GM12875 (cell line): ENCODE results near the gene CDKL5.

ENCODE experiments used
- H3K4me3 ChIP-seq: one replicate; pipeline ENCODE4 v1.5.1; 2011; ENCODE audit warnings: low read depth, low read length, control low read depth
- CTCF ChIP-seq: IDR thresholded peaks from 2 replicates; pipeline ENCODE4 v1.5.1; 2011; ENCODE audit warnings: low read depth, mild to moderate bottlenecking, control low read depth, inconsistent platforms, low read length, moderate library complexity, borderline replicate concordance; ENCODE audit not compliant: insufficient read depth

The CDKL5 gene

GRCh38 chrX:18649498-18649951 lies 224.1 kb downstream of the CDKL5 start:
- H3K4me3 ChIP-seq, result no peak overlapping the region
- TF ChIP-seq CTCF, result no peak

DNA sequence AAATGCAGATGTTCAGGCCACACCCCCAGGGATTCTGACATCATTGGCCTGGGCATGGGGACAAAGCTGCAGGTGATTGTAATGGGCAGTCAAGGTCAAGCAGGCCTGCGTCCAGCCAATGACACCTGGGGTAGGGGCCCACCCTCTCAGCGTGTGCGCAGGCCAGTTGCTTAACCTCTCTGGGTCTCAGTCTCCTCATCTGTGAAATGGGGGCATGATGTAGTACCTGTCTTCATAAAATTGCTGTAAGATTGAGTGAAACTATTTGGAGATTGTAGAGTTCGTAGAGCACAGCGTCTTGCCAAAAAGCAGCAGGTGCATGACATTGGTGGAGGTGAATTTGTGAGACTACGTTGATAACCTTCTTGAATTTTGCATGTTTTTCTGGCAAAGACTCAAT lies 225.3 kb downstream of the CDKL5 start:
- no peak overlapping the region for H3K4me3 ChIP-seq
- no peak for TF ChIP-seq CTCF

- TF ChIP-seq CTCF, result no peak
- no peak overlapping the region for H3K4me3 ChIP-seq
These were observed 227.2 kb downstream of the CDKL5 start for GRCh38 chrX:18652636-18653035.

DNA sequence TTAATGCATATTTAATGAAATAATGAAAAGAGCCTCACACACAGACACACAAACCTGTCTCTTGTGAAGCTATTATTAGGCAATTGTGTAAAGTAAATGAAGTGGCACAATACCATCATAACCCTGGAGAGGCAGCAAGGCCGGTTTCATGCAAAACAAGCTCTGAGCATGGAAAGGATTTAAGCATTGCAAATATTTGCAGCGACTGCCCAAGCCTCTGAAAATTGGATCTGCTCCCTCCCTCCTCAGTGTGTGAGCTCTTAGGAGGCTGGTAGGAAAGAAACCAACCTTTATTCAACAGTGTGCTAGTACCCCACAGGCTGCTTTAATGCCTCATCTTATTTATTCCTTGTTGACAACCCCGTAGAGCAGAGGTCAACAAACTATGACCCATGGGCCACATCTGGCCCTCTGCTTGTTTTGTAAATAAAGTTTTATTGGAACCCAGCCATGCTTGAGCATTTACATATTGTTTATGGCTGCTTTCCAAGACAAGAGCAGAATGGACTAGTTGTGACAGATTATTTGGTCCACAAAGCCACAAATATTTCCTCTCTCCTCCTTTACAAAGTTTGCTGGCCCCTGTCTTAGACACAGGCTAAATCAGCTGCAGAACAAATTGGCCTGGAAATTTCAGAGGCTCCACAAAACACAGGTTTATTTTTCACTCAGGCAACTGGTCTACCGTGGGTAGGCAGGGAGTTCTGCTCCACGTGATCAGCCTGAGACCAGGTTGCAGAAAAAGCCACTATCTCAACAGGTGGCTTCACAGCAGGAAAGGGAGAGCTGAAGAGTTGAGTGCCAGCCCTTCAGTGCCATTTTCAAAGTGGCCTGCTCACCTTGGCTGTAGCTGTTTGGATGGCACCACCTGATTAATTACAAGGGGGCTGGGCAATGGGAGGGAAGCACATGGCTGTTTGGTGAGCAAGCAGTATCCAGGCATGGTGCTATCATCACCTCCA lies 229.7 kb downstream of the CDKL5 start:
- H3K4me3 ChIP-seq, result no peak overlapping the region
- no peak for TF ChIP-seq CTCF

DNA sequence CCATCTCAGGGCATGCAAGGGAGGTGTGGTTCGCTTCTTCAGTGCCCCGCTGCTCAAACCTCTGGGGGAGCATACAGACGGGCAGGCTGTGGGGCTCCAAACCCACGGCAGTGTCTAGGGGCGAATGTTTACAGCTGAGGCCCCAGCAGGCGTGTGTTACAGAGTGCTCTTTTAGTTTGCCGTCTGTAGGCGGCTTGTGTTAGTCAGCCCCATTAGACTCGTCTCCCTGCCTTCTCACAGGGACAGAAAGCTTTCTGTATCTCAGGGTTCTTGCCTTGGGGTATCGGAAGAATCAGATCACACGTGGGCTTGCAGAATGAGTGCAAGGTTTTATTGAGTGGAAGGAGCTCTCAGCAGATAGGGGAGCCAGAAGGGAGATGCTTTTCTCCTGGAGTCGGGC lies 235.9 kb downstream of the CDKL5 start:
- no peak for TF ChIP-seq CTCF
- no peak overlapping the region for H3K4me3 ChIP-seq

DNA sequence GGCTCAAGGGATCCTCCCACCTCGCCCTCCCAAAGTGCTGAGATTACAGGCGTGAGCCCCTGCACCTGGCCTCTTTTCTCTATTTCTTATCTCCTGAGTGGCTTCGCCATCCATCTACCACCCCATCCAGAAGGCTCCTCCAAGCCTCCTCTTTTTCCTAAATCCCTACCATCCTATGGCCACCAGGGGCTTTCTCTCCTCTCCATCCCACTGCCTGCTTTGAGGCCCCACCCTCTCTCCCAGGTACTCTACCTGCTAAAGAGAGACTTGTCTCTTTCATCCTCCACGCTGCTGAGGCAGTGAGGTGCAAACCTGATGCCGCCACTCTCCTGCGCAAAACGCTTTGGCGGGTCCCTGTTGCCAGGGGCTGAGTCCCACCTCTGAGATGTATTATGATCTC lies 239.5 kb downstream of the CDKL5 start:
- no peak overlapping the region for H3K4me3 ChIP-seq
- TF ChIP-seq CTCF, result no peak

- no peak for TF ChIP-seq CTCF
- no peak overlapping the region for H3K4me3 ChIP-seq
These were observed 241.2 kb downstream of the CDKL5 start for GRCh38 chrX:18666614-18667013.
